Peyer's patch (tissue), 4 donors: Measurements from ENCODE around the gene MYO9A. TPM values are rescaled to one million over a fixed set of nuclear protein-coding genes. Genes with fewer than 3 reads are reported as not detected.

Source experiments
- DNase-seq, 3 donors: peaks; one replicate each; pipeline ENCODE4 v3.0.0-alpha.2; 2017 to 2019
- H3K27ac ChIP-seq, 4 donors: fragments of 200-600 bp; sonication (generic); one replicate each; pipeline ENCODE4 v1.5.1; 2016 to 2019
- H3K27me3 ChIP-seq, 2 donors: fragments of 200-600 bp; sonication (generic); one replicate each; pipeline ENCODE4 v1.5.1; 2019
- H3K36me3 ChIP-seq, 3 donors: fragments of 200-600 bp; sonication (generic); one replicate each; pipeline ENCODE4 v1.5.1; 2016 to 2019
- H3K4me1 ChIP-seq, 4 donors: fragments of 200-600 bp; sonication (generic); one replicate each; pipeline ENCODE4 v1.5.1; 2016 to 2019
- H3K4me3 ChIP-seq, 4 donors: fragments of 200-600 bp; sonication (generic); 1 replicate in 3 of 4; 2 replicates in 1 of 4; pipeline ENCODE4 v1.5.1; 2016 to 2019; ENCODE audit warnings: mild to moderate bottlenecking in 1 of 4
- H3K9me3 ChIP-seq, 4 donors: fragments of 200-600 bp; sonication (generic); one replicate each; pipeline ENCODE4 v1.5.1; 2016 to 2019; ENCODE audit warnings: mild to moderate bottlenecking in 1 of 4
- POLR2A ChIP-seq, 2 donors: fragments of 450-650 bp; IDR thresholded peaks; one replicate each; pipeline ENCODE4 v1.5.1; 2017; ENCODE audit warnings: antibody characterized with exemption in 2 of 2, mild to moderate bottlenecking in 2 of 2, moderate library complexity in 2 of 2
- total RNA-seq, 4 donors: library from RNA; depleted of rRNA; stranded (reverse); fragments of >200 nt; gene quantifications; one replicate each; pipeline ENCODE4 v1.1.0, GENCODE V29; 2016
- TF ChIP-seq, protein P1 (sequence below), 6 experiments: fragments of 450-650 bp in 4 of 6; fragments of 200-600 bp in 2 of 6; sonication (generic) in 1 of 6; IDR thresholded peaks; one replicate each; pipeline ENCODE4 v1.5.1; 2017 to 2019; ENCODE audit warnings: antibody characterized with exemption in 6 of 6, mild to moderate bottlenecking in 3 of 6, moderate library complexity in 1 of 6

Gene MYO9A
- total RNA-seq, 4 donors from 2014 or later: 28.2 to 47.3 (median 39.3) TPM

GRCh38 chr15:72092691-72093090, 25.3 kb downstream of the MYO9A start:
- no peaks in the 10 kb centered on the region for H3K4me1 ChIP-seq
- H3K4me3 ChIP-seq: no peak overlapping the region
- no peak overlapping the region for H3K27ac ChIP-seq
- no peak for DNase-seq
- H3K9me3 ChIP-seq: no peaks in the 10 kb centered on the region
- TF ChIP-seq, protein P1, sequence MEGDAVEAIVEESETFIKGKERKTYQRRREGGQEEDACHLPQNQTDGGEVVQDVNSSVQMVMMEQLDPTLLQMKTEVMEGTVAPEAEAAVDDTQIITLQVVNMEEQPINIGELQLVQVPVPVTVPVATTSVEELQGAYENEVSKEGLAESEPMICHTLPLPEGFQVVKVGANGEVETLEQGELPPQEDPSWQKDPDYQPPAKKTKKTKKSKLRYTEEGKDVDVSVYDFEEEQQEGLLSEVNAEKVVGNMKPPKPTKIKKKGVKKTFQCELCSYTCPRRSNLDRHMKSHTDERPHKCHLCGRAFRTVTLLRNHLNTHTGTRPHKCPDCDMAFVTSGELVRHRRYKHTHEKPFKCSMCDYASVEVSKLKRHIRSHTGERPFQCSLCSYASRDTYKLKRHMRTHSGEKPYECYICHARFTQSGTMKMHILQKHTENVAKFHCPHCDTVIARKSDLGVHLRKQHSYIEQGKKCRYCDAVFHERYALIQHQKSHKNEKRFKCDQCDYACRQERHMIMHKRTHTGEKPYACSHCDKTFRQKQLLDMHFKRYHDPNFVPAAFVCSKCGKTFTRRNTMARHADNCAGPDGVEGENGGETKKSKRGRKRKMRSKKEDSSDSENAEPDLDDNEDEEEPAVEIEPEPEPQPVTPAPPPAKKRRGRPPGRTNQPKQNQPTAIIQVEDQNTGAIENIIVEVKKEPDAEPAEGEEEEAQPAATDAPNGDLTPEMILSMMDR (IDR thresholded peaks at IDR 0.05): no peak
- H3K27me3 ChIP-seq: no peaks in the 10 kb centered on the region
- no peaks in the 10 kb centered on the region for H3K36me3 ChIP-seq

DNA sequence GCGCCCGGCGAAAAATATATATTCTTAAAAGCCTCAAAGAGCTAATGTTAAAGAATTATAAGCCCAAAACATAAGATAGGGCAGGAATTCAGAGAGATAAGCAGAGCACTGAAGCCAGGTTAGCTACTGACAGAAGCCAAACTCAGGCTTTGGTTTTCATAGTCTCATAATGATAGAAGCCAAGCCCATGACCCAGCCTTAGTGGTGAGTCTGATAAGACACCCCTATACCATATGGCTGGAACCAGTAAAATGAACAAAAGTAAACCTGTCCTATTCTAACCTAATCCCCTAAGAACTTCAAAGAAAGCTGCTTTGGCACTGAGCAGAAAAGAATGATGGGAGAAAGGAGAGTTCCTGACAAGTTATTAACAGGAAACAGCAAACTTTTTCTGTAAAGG, 25.9 kb downstream of the MYO9A start:
- Histone ChIP-seq H3K27me3 (no peaks in the 10 kb centered on the region), H3K4me1 (no peaks in the 10 kb centered on the region), H3K9me3 (no peaks in the 10 kb centered on the region), H3K27ac (no peak overlapping the region), H3K4me3 (no peak overlapping the region), H3K36me3 (no peaks in the 10 kb centered on the region)
- no peak for DNase-seq
- TF ChIP-seq POLR2A (IDR thresholded peaks at IDR 0.05): no peak
- TF ChIP-seq, protein P1 (IDR thresholded peaks at IDR 0.05): no peak

DNA sequence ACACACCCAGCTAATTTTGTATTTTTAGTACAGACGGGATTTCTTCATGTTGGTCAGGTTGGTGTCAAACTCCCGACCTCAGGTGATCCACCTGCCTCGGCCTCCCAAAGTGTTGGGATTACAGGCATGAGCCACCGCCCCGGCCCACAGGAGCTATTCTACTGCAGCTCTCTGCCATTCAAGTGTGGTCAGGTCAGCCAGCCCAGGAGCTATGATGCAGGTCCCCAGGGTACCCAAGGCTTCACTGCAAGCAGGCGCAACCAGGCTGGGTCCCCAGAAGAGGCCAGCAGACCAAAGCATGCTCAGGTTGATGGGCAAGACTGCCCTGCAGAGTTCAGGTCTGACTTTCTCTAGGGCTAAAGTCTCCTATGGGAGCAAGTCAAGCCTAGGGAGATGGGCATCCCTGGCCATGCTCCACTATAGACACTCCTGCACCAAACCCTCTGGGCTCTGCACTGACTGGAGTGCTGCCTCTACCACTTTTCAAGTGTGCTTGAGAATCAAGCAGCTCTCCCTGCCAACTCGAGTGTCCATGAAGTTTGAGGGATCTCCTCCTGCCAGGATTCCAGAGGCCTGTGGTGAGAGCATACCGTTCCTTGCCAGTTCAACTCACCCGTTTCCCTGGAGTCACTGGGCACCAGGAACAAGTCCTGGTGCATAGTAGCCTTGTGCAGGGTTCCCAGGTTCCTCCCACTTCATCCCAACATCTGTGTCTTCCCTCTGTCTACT, 30.9 kb downstream of the MYO9A start:
- H3K36me3 ChIP-seq: no peaks in the 10 kb centered on the region
- no peak overlapping the region for H3K4me3 ChIP-seq

GRCh38 chr15:72086010-72086697, 31.8 kb downstream of the MYO9A start:
- TF ChIP-seq, protein P1 (IDR thresholded peaks at IDR 0.05): no peak
- TF ChIP-seq POLR2A (IDR thresholded peaks at IDR 0.05): no peak
- no peak overlapping the region for H3K4me3 ChIP-seq
- H3K9me3 ChIP-seq: no peaks in the 10 kb centered on the region
- no peaks in the 10 kb centered on the region for H3K27me3 ChIP-seq
- DNase-seq: peak in 2 of 3 donors; percentile 54 to 73
- H3K4me1 ChIP-seq: no peaks in the 10 kb centered on the region
- no peaks in the 10 kb centered on the region for H3K36me3 ChIP-seq
- no peak overlapping the region for H3K27ac ChIP-seq

More for the DNA sequence above, 30.9 kb downstream of the MYO9A start:
- no peak for DNase-seq
- H3K4me1 ChIP-seq: no peaks in the 10 kb centered on the region
- H3K27ac ChIP-seq: no peak overlapping the region
- no peaks in the 10 kb centered on the region for H3K9me3 ChIP-seq
- TF ChIP-seq POLR2A (IDR thresholded peaks at IDR 0.05): no peak
- TF ChIP-seq, protein P1 (IDR thresholded peaks at IDR 0.05): no peak
- H3K27me3 ChIP-seq: no peaks in the 10 kb centered on the region

DNA sequence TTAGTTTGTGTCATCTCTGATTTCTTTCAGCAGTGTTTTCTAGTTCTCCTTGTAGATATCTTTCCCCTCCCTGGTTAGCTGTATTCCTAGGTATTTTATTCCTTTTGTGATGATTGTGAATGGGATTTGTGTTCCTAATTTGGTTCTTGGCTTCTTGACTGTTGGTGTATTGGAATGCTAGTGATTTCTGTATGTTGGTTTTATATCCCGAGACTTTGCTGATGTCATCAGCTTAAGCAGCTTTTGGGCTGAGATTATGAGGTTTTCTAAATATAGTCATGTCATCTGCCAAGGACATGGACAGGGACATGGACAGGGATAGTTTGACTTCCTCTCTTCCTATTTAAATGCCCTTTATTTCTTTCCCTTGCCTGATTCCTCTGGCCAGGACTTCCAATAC, 35.8 kb downstream of the MYO9A start:
- H3K27ac ChIP-seq: no peak overlapping the region
- H3K27me3 ChIP-seq: no peaks in the 10 kb centered on the region
- no peaks in the 10 kb centered on the region for H3K36me3 ChIP-seq
- H3K9me3 ChIP-seq: no peaks in the 10 kb centered on the region
- no peak for DNase-seq
- H3K4me3 ChIP-seq: no peak overlapping the region
- H3K4me1 ChIP-seq: no peaks in the 10 kb centered on the region
- no peak for TF ChIP-seq POLR2A (IDR thresholded peaks at IDR 0.05)
- TF ChIP-seq, protein P1 (IDR thresholded peaks at IDR 0.05): no peak
